NCI-H2227 (cell line): ENCODE data around the gene CDK5R2.
A peak's percentile ranks its signal among the peaks of the same experiment; 100 is the strongest.
"Not testable (repeated sequence)": the region's sequence is repeated elsewhere in the genome, so short reads cannot be mapped to it uniquely, and the experiment has no call there.

Experiments used
- DNase-seq: peaks from one replicate; lab custom pipeline; 2025; ENCODE audit not compliant: unreplicated experiment; lab: John Stamatoyannopoulos, UW

CDK5R2 gene

DNA sequence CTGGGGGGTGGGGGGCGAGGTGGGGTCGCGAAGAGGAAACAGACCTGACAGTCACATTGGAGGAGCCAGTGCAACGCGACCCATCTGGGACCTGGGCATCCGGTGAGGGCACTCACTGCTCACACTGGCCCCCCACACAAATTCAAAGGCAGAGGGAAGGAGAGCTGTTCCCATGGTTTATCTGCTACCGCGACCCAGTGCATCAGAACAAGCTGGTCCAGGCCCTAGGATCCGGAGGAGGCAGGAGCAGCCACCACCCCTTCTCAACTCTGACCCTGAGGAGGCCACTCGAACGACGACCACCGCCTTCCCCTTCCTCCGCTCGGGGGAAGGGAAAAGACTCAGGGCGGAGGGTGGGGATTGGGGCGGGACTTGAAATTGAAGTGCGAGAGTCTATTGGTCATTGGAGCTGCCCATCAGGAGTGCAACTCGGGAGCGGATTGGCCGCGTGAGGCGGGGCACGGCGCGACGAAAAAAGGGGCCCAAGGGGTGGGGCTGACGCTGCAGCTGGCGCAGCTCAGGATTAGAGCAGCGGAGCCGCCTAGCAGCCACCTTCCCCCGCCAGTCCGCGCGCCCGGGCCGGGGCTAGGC lies at the start of gene CDK5R2:
Gene CDK5R2, plus strand, starts transcription at position 526 of the 591 bp plus-strand sequence. CDS start 155 bp downstream, outside the sequence.
- peak; percentile 98 for DNase-seq

DNA sequence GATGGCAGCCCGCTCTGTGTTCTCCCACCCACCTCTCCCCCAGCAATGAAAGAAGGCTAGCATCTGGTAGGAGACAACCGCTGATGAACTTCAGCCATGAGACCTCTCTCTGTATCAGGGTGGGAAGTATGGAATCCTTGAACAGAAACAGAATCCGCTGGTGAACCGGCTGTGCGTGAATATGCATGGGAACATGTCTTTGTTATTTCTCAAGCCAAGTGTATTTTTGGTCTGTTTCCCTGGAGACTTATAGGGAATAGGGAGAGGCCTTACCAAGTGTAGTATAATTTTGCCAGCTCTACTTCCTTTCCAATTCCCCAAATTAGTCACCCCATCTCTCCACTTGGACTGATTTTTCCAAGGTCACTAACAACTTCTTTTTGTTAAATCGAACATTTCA lies 48.7 kb upstream of the CDK5R2 start:
- no peak for DNase-seq

DNA sequence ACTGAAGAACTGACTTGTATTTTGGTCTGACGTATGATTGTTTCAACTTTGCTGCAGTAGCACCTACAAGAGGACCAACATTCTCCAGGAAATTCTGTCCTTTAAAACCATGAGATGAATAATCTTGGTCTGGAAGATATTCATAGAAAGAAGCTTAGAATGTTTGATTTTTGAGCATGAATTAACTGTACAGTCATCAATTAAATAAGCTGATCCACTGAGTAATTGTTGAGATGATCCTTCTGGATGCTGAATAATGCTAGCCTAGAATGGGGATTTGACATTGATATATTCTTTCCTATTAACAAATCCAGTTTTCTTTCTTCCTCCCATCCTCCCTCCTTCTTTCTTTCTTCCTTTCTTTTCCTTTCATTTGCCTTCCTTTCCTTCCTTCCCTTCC lies 39.0 kb upstream of the CDK5R2 start:
- no peak for DNase-seq

DNA sequence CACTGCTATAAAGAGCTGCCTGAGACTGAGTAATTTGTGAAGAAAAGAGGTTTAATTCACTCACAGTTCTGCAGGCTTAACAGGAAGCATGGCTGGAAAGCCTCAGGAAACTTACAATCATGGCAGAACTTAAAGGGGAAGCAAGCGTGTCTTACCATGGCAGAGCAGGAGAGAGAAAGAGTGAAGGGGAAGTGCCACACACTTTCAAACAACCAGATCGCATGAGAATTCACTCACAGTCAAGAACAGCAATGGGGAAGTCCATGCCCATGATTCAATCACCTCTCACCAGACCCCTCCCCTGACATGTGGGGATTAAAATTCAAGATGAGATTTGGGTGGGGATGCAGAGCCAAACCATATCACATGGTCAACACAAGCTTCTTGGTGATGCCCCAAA lies 34.7 kb upstream of the CDK5R2 start:
- DNase-seq, result no peak

DNA sequence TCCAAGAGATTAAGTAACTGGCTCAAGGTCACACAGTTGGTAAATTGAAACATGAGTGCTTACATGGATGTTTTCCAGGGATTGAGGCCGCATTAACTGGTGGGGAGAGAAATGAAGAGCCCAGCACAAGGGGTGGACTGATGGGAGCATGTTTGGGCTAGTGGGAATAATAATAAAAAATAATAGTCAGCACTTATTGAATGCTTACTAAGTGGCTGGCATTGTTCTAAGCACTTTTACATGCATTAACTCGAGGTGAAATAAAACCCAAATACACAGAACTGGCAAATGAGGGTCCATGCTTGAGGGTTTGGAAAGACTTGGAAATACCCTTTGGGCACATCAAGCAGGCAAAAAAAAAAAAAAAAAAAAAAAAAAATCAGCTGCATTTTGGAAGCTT lies 34.0 kb upstream of the CDK5R2 start:
- DNase-seq, result no peak

DNA sequence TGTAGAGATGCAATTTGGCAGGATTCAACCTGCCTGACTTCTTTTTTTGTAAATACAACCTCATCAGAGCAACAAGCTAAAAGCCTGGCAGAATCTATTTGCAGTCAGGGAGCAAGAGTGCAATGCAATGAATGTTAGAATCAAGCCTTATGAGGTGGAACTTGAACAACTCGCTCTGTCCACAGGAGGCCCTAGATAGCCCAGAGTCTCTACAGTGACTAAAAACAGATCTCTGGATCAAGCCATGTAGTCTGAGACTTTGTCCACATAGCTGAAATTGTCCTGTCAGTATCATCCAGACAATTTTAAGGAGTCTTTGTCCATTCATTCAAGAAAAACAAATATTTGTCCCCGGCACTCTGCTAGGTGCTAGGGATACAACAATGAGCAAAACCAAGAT lies 32.0 kb upstream of the CDK5R2 start:
- no peak for DNase-seq

DNA sequence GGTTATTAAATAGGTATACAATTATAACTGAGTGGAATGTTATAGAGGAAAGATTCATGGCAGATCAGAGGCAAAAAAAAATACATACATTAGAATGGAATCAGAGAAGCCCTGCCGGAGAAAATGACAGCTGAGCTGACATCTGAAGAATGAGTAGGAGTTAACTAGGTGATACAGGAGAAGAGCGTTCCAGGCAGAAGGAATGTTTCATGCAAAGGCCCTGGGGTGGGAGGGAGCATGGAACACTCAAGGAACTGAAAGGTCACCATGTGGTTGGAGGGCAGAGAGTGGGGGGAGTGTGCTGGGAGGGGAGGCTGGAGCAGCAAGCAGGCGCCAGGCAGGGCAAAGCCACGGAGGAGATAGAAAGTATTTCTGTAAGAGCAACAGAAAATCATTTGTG lies 31.6 kb upstream of the CDK5R2 start:
- no peak for DNase-seq

DNA sequence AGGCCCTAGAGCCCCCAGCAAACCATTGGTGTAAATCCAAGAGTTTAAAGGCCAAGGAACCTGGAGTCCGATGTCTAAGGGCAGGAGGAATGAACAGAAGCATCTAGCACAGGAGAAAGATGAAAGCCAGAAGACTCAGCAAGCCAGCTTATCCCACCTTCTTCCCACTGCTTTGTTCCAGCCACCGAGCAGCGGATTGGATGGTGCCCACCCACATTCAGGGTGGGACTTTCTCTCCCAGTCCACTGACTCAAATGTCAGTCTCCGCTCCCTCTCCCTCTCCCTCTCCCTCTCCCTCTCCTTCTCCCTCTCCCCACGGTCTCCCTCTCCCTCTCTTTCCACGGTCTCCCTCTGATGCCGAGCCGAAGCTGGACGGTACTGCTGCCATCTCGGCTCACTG lies 29.0 kb upstream of the CDK5R2 start:
- not testable (repeated sequence) for DNase-seq

DNA sequence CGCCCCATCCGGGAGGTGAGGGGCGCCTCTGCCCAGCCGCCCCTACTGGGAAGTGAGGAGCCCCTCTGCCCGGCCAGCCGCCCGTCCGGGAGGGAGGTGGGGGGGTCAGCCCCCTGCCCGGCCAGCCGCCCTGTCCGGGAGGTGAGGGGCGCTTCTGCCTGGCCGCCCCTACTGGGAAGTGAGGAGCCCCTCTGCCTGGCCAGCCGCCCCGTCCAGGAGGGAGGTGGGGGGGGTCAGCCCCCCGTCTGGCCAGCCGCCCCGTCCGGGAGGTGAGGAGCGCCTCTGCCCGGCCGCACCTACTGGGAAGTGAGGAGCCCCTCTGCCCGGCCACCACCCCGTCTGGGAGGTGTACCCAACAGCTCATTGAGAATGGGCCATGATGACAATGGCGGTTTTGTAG lies 27.7 kb upstream of the CDK5R2 start:
- not testable (repeated sequence) for DNase-seq

DNA sequence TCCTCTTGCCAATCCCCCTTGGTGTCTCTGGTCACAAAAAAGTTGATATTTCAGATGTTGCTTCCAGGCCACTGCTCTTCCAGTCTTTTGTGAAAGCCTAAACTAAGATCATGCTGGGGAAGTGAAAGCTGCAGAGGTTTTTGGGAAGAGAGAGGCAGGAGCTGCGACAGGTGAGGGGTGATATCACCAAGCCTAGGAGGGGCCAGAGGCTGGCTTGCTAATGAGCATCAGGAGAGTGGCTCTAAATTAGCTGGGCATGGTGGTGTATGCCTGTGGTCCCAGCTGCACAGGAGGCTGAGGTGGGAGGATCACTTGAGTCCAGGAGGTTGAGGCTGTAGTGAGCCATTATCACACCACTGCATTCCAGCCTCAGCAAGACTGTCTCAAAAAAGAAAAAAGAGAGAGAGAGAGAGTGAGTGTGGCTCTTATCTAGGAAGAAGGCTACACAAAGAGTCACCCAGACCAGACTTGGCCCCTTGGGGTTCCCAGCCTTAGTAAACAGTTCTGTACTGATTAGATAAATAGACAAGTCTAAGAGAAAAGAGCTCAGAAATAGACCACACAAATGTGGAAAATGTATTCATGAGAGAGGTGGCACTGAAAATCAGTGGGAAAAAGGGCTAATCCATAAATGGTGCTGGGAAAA lies 14.6 kb upstream of the CDK5R2 start:
- no peak for DNase-seq

DNA sequence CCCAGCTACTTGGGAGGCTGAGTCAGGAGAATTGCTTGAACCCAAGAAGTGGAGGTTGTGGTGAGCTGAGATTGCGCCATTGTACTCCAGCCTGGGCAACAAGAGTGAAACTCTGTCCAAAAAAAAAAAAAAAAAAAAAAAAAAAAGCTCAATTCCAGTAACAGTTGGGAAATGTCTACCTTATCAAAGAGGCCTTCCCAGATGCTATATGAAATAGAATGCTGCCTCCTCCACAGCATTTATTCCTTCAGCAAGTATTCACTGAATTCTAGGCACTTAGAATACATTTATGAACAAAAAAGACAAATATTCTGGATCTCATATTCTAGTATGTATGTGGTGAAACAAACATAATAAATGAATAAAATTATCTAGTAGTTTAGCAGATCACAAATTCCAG lies 12.8 kb upstream of the CDK5R2 start:
- DNase-seq, result no peak

DNA sequence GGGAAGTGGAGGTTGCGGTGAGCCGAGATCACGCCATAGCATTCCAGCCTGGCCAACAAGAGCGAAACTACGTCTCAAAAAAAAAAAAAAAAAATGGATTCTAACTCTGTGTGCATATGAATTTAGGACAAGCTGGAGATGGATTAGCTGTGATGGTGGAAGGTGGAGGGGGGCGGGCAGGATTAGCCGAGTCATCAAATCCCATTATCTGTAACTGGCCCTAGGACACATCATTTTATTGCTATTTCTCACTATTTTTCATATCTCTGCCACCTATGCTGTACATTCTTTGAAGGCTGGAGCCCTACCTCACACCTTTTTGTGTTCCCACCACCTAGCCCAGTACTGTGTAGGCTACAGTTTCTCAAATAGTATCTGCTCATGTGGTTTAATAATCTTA lies 7.3 kb upstream of the CDK5R2 start:
- DNase-seq, result no peak

DNA sequence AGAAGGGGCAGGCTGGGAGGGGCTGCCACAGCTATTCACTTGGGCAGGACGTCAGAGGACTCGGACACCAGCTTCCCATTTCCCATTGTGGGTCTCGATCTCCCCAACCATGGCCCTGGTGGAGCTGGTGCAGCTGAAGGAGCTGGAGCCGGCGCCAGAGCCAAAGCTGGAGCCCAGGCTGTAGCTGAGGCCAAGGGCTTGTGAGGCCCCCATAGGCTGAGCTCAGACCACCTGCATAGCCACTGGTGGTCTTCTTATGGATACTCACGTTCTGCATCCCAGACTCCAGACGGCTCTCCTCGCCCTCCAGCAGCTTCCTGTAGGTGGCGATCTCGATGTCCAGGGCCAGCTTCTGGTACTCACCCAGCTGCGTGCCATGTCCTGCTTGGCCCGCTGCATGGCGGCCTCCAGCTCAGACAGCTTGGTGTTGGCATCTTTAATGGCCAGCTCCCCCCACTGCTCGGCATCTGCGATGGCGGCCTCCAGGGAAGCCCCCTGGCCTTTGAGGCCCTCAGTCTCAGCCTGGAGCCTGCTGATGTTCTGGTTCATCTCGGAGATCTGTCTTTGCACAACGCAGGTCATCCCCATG lies 6.0 kb upstream of the CDK5R2 start:
- no peak for DNase-seq

DNA sequence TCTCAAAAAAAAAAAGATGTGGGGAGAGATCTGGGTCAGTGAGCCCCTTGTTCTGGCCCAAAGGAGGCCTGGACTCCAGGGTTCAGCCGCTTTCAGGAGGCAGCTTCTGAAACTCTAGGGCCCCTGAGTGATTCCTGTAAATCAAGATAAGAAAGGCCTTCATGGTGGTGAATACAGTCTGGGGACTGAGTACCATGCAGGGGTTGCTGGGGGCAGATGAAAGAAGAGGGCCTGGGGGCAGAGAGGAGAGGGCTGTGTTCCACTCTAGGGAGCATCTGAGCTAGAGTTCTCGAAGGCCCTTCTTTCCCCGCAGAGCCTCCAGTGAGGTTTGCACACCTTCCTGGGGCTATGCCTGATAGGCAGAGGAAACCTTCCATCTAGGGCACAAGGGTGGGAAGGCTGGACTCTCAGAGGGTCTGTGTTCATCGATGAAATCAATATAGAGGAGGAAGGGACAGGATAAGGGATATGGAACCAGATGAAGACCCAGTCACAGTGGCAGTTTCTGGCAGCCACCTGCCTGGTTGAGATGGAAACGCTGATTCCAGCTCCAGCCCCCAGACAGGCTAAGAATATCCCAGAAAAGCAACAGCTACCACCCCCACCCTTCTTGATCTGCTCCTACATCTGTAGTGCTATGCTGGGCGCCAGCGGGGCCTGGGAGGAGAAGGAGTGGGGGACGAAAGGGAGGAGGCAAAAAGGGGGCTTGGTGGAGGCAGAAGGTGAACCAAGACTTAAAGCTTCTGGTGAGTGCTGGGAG lies 4.7 kb upstream of the CDK5R2 start:
- DNase-seq, result no peak

DNA sequence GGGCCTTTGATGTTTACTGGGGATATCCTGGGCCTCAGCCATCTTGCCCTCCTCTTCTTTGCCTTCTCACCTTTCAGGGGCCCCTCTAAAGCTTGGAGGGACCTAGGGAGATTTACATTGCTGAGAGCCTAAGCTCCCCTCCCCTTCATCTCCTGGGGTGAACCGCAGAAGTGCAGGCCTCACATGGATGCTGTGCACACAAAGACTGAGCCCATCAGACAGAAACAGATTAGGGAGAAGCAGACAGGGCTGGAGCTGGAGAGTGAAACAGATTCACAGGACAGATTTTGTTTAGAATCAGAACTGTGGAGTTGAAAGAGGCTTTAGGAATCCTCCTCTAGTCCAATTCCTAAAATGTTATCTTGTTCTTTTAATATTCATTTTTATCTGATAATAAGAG lies 3.4 kb upstream of the CDK5R2 start:
- no peak for DNase-seq

DNA sequence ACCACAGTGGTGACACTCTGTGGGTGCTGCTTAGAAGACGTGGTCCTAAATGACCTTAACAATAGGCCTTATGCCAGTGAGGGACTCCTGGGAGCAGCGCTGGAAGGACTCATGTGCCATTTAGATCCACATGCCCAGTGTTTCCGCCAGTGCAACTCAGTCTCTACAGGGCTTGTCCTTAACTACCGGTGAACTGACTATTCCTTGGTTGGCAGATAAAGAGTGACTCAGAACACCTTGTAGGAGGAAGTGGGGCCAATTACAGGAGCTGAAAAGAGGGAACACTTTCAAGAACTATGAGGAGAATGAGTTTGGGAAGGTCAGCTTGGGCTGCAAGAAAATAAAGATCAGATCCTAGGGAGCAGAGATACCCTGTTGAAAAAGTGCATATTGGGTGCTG lies 1.8 kb upstream of the CDK5R2 start:
- DNase-seq, result no peak

DNA sequence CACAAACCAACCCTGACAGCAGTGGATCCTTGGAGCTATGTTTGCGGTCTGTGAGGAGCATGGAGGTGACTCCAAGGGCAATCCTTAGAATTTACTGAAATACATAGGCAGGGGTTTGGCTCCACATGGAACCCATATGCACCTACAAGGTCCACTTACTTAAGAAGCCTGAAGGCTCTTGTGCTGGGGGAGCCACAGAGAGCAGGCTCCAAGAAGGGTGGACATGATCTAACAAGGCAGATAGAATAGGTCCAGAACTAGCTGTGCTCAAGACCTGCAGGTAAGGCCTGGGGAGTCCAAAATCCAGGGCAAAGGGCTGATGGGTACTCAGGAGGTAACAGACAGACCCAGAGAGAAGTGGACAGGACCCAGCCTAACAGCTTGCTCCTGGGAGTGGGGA lies 1.2 kb upstream of the CDK5R2 start:
- DNase-seq, result no peak

DNA sequence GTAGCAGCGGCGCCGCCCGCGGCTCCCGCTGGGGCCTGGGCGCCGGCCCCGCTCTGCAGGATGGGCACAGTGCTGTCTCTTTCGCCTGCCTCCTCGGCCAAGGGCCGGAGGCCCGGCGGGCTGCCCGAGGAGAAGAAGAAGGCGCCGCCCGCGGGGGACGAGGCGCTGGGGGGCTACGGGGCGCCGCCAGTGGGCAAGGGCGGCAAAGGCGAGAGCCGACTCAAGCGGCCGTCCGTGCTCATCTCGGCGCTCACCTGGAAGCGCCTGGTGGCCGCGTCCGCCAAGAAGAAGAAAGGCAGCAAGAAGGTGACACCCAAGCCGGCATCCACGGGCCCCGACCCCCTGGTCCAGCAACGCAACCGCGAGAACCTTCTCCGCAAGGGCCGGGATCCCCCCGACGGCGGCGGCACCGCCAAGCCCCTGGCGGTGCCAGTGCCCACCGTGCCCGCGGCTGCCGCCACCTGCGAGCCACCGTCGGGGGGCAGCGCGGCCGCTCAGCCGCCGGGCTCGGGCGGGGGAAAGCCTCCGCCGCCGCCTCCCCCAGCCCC lies 369 bp downstream of the CDK5R2 start:
- peak; percentile 68 for DNase-seq

DNA sequence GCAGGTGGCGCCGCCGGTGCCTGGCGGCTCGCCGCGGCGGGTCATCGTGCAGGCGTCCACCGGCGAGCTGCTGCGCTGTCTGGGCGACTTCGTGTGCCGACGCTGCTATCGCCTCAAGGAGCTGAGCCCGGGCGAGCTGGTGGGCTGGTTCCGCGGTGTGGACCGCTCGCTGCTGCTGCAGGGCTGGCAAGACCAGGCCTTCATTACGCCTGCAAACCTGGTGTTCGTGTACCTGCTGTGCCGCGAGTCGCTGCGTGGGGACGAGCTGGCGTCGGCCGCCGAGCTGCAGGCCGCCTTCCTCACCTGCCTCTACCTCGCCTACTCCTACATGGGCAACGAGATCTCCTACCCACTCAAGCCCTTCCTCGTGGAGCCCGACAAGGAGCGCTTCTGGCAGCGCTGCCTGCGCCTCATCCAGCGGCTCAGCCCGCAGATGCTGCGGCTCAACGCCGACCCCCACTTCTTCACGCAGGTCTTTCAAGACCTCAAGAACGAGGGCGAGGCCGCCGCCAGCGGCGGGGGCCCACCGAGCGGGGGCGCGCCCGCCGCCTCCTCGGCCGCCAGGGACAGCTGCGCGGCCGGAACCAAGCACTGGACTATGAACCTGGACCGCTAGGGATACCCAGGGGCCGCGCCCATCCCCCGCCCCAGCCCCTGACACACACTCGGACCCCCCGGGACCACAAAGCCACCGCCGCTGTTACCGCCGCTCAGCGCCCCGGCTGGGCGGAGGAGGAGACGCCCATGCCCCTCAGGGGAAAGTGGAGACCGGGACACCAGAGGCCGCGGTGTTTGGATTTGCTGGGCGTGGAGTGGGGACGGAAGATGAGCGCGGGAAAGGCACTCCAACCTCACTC lies 1.1 kb downstream of the CDK5R2 start:
- peak; percentile 49 for DNase-seq

DNA sequence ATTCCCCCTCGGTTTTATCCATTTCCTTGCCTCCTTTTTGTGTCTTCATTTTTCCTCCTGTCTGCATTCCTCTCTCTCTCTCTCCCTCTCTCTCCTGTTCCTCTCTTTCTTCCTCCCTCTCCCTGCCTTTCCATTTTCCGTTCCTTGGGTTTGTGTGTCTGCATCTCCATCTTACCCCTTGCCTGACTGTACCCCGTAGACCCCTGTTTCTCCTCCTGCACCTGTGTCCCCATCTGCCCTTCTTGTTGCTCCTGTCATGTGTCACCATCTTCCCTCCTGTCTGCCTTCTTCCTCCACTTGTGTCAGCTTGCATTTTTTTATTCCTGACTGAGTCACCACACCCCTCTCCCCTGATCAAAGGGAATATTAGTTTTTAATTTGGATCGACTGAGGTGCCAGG lies 1.8 kb downstream of the CDK5R2 start:
- no peak for DNase-seq
